C4-2B (cell line): Measurements from ENCODE around the gene CSGALNACT2.

Source experiments
- CTCF ChIP-seq: fragments of 450-650 bp; conservative IDR thresholded peaks from 2 replicates; pipeline ENCODE4 v1.5.1; 2017; ENCODE audit warnings: mild to moderate bottlenecking
- ZFX ChIP-seq: fragments of 450-650 bp; IDR thresholded peaks from 2 replicates; pipeline ENCODE4 v1.6.1; 2017

GRCh38 chr10:43112608-43112961 is 25.7 kb upstream of the CSGALNACT2 start:
- no peak for TF ChIP-seq CTCF
- TF ChIP-seq ZFX: no peak
